GM18870 (cell line): Measurements from ENCODE around the gene CA10.

Experiments
- ATAC-seq: cut with Tn5 transposase; IDR thresholded peaks from one replicate; pipeline ENCODE4 v1.9.1; 2021; ENCODE audit warnings: moderate library complexity; ENCODE audit not compliant: unreplicated experiment

The CA10 gene

DNA sequence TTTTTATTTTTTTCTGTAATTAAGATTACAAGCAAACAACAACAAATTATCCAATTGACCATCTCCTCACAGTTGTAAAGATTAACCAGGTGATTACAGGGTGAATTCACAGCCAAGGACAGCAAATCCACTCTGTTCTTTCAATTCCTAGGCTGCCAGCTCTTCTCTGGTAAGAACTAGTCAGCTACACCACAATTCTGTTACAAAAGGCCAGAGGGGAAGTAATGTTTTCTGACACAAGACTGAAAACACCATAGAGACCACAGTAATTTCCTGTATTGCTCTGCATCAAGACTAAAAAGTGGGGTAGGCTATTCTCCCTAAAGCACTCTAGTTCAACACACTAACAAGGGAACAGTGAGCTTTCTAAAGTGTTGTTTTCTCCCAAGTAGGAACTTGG is 10.6 kb downstream of the CA10 start:
- peak; percentile 82 for ATAC-seq

DNA sequence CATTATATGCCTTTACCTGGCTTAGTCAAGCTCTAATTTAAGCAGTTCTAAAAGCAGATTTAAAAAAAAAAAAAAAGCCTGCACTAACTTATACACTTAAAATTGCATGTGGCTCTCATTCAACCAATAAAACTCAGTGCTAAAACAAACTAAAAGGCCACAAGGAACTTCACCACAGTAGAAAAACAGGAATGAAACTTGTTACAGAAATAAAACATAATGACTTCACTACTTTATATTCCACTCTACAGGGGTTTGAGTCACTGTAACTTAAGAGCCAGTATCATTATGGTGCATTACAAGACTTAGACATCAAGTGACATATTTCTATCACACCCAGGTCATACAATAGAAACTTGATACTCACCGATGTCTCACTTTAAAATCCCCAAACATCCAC is 11.1 kb downstream of the CA10 start:
- ATAC-seq, result peak; percentile 40

DNA sequence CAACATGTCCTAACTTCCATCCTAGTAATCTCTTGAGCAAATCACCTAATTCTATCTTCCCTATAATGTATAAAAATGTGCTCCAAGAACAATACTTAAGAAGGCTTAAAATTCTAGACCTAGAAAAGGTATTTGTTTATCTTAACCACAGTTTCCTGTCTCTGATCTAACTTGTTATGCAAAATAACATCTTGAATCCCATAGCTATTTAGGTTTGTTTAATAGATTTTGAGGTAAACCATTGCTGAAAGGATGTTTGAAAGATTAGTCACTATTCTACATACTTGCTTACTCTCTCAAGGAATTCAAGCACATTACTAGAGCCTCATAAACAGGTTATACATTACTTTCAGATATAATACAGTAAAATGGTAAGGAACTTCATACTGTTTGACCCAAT is 13.0 kb downstream of the CA10 start:
- no peak for ATAC-seq

DNA sequence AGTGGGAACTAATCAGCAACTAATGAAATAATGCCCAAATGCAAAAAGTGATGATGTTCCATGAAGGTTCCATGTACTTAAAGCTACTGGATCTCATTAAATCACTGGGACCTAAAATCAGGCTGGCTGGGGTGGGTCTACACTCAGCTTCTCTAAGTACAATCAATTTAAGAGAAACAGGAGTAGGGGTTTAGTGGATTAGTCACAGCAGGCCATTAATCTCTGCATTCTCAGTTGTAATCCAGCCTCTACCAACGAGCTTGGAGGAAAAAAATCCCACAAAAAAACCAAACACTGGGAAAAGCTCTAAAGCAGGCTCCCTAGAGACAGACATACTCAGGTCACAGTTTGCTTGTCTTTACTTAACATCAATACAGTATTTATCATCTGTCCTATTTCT is 15.0 kb downstream of the CA10 start:
- ATAC-seq, result no peak

DNA sequence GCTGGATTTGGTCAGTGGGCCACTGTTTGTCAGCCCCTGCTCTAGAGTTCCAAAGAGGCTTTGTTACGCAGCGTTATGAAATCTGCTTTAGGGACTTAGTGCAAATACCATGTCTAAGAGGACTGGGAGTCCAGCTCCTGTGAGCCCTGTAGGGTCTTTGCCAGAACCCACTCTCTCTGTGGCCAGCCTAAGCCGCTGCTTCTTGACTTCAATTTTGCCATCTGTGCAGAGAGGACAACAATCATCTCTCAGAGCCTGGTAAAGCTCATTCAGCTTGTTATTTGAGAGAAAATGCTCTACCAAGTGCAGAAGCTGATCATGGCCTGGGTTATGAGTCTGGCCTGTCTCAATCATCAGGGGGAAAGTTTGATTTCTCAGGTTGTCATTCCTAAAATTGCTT is 17.9 kb downstream of the CA10 start:
- no peak for ATAC-seq

DNA sequence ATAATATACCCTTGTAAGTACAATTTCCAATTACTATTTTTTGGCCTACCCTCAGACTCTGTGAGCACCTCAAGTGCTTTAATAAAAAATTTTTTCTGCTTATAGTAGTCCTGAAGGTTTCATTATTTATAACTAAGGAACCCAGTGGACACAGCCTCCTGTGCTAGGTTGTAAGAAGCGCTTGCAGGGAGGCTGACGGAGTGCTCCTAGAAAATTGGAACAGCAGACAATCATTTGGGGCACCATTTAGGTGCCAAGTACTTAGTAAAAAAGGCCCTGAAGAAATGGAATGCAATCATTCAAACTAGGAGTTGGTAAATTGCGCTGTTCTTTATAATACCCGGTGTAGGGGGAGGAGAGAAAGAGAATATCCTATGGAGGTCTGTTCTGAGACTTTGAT is 19.8 kb downstream of the CA10 start:
- ATAC-seq, result no peak

DNA sequence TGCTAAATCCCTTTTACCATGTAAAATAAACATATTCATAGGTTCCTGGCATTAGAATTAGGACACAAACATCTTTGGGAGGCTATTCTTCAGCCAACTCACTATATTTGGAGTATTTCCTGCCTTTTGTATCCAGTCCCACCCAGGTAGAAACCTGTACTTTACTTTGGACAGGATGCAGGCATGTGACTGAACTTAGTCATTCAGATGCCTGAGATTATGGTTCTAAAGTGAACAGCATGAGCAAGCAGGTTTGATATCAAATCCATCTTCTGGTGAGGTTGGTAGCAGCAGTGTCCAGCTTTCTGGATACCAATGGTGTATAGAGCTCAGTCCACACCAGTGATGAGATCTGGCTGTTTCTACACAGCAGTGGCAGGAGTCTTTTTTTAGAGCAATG is 20.2 kb downstream of the CA10 start:
- ATAC-seq, result no peak

DNA sequence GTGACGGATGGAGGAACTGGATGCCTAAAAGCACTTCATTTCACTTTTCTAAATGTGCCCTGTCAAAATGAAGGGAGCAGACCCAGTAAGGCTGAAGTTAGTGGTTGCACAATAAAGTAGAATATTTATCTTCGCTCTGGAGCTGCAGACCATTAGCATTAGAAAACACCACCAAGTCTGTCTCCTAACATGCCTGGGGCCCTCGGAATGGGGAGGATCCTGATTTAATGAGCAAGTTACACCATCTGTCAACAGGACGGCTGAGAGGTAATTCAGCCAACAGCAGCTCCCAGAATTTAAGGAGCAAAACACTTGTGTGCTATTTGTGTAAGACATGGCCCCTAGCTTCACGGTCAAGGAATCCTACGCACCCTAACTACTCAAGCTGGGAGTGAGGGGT is 22.3 kb downstream of the CA10 start:
- no peak for ATAC-seq

DNA sequence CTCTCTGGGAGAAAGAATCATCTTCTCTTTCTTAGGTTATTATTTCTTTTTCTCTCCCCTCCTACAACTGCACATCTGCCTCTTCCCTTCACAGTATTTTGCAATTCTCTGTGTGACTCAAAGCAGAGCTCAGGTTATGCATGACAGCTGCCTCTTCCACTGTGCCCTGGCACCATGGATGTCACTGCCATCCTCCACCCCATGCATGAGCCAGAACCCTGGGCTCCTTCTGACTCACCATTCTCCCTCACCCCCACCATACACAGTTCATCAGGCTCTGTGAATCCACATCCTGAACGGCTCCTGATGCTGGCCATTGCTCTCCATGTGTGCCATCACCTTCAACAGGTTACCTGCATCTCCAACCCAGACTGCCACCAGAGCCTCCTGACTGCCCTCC is 23.9 kb downstream of the CA10 start:
- ATAC-seq, result no peak

DNA sequence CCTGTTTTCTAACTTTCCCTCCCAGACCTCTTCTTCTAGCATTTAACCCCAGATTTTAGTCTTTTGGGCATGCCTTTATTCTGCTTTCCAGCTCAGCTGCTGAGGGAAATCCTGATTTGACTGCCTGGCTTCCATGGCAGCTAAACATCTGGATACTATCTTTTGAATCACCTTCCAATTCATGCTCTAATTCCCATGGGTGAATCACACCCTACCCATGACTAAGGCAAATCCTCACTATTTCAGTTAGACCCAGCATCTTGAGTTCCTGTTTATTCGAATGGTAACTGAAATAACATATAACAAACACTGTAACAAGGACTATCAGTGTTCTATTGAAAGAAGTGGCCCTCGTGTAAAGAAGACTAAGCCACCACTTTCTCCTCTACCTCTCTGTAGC is 29.8 kb downstream of the CA10 start:
- no peak for ATAC-seq

DNA sequence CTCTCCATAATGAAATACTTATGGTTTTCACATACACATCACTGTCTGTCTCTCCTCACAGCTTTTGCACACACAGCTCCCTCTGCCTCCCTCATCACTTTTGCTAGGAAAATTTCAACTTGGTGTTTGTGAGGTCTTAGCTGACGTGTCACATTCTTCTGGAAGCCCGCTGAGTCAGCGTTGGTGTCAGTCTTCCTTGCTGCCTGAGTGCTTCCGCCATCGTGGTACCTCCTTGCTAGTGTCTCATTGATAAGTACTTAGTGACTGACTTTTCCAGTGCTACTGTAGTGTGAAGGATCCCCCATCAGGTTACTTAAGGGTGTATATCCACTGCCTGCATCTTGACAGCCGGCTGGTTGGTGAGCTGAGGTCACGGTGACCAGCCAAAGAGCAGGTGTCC is 33.5 kb downstream of the CA10 start:
- no peak for ATAC-seq

DNA sequence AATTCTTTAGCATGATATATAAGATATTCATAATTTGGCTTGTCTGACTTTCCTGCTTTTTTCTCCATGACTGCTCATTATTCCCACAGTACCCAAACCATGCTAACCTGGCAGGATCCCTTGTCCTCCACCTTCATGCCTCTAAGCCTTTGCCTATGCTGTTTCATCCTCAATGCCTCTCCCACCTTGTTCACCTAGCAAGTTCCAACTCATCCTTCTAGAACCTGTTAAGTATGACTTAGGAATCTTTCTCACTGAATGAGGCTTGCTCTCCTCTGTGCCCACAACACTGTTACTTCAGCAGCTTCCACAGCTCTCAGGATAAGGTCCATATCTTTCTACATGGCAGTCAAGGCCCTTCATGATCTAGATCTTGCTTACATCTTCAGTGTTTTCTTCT is 34.0 kb downstream of the CA10 start:
- no peak for ATAC-seq

DNA sequence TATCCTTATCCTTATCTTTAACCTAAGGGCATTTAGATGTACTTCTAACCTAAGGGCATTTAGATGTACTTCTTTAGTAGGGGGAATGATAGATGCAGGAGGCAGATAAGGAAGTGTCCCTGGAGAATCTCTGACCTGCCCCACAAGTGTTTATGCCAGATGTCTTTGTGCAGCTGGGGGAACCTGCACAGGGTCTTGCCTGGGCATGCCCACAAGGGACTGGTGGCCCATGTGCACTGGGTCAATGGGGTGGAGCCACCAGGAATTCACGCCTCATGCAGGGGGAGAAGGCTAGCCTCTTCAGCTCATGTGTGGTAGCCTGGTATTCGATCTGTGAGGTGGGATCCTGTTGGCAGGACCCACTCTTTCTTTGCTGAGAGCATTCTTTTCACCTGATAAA is 38.0 kb downstream of the CA10 start:
- ATAC-seq, result no peak

DNA sequence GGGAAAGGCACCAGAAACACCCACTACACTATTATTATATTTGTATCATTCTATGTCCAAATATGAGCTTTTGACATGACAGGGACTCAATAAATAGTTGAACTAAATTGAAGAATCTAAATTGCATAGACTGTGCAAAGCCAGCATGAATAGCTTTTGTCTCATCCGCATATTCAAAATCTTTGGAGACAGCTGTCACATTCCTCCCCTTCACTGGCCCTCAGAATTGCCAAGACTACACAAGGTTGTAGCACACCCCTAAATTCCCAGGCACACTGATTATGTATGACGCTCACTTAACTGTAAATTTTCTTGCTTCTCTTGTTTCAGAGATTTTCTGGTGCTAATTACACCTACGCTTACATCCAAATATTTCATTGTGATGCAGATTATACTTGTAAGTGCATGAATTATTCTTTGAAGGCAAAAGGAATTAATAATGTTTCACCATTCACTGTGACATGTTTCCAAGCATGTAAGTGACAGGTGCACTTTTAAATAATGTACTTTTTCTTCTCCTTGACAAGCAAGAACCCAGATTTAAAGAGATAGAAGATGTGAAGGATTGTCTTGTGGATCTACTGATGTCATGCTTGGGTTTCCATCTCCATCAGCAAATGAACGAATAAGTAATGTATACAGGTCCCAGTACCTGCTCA is 47.5 kb downstream of the CA10 start:
- ATAC-seq, result no peak

DNA sequence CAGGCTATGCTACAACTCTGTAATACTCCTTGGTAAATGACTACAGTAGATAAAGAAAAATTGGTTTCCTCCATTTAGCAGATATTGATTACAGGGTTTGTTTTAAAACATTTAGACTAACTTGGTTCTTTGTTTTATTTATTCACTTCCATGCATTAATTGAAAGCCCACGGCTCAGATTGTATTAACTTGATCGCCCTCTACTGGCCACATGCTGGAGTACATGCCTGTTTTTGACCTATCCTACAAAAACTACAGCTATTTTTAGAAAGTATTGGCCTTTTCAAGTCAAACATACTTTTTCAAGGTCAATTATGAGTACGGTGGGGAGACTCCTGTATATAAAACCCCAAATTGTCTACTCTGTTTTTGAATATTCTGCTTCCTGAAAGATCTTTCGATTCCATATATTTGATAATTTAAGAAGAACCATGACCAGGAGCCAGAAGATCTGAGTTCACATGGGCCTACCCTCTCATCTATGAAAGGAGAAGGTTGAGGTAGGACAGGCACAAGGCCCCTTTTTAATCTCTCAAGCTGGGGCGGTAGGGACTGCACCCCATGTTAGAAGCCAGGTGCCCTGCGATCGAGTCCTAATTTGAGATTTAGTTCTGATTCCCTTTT is 51.8 kb downstream of the CA10 start:
- no peak for ATAC-seq

DNA sequence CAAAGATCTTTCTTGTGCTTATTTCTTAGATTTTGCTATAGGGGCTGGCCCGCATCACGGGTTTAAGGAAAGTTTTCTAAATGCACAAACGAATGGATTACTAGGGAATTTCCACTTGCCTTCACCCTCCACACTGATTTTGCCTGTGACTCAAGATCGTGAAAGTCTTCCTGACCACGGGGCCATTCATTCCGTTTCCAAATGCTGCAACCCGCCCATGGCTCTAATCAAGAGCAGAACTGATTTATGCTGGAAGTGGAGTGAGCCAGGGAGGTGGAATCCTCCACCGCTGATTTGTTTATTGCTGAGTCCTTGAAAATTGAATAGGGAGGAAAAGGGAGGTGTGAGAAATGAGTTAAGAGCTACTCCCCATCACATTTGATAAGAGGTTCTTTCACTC is 52.4 kb downstream of the CA10 start:
- ATAC-seq, result no peak

DNA sequence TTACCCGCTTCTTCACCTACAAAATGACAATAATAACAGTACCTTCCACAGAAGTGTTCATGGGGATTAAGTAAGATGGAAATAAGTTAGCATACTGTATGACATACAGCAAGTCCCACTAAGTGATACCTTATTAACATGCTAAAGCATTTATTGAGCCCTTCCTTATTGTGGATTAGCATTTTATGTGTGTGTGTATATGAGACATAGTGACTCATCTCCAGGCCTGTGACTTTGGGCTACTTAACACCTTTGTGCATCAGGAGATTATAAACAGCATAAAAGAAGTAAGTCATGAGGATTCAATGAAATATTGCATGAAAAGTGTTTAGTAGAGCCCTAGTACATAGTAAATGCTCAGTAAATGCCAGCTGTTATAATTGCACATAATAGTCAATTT is 52.9 kb downstream of the CA10 start:
- ATAC-seq, result no peak

DNA sequence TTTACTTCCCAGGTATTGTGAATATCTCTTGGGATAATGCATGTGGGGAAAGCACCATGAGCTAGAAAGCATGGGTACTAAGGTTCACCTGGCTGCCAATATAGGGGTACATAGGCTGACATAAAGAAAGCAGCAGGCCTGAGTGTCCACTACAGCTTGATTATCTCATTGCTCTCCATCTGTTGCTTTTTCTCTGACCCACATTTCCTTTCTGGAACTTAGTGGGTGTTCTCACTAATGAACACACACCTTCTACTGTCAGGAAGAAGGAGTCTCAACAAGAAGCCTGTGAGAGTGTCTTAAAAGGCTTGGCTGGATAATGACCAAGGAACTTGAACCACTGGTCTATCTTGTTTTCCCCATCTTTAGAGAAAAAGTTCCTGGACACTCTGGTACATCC is 62.5 kb downstream of the CA10 start:
- ATAC-seq, result no peak

DNA sequence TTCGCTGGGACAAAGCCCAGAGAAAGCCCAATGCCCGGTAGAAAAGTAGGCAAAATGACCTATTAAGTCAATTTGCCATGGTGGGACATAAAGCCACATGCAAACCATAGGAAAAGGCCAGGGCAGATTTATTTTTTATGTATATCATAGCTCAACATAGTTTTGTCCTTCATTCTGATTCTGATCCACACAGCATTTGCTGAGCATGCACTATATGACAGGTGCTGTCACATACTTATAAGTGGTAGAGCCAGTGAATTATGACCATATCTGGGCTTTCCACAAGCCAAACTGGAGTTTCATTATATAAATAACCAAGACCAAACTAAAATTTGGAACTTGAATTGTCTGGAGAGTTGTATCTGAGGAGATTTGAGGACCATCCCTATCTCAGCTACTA is 74.3 kb downstream of the CA10 start:
- ATAC-seq, result no peak

DNA sequence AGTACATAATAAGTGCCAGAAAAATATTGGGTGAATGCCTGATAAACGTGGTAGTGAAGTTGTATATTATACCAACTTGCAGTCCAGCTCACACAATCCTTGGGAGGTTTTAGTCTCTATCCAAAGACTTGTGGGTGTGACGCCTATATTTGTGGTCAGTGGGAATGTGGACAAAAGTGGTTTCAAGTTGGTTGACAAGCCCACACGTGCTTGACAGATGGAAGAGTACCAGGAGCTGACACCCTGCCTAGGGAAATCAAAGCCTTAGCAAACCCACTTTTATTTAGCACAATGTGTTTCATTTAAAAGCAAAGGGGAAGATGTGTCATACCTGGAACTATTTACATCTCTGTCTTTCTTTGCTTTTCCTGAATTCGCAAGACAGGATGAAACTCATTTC is 79.0 kb downstream of the CA10 start:
- no peak for ATAC-seq

DNA sequence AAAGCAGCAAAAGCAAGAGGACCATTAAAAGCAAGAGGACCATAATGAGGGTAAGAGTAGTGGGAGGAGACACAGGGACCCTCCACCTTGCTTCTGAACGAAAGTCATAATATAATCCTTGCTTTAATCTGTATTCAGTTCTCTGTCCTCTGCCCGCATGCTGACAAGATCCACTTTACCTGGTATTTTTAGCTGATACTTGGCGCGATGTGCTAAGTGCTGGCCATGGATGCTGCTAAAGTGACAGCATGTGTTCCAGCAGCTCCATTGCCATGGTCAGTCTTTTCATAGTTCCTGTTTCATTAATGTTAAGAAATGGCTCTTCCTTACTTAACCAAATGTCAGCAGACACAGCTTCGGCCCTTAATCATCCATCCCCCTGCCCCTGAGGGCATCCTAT is 86.8 kb downstream of the CA10 start:
- ATAC-seq, result no peak

DNA sequence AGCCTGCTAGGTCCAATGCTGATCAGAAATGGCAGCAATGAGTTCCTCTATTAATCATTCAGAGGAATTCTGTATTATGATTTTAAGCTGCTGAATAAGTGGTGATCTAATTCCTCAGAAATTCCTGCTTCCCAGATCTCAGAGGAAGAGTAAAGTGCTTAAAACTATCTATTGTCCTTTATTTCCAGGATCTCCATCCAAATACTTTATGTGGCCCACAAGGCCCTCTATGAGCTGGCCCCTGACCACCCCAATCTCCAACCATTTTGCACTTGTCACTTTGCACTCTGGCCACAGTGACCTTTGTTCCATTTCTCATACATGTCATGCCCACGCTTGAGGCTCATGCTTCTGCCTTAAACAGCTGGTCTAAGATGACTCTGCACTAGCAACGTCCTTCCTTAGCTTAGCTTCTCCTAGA is 93.7 kb downstream of the CA10 start:
- no peak for ATAC-seq

DNA sequence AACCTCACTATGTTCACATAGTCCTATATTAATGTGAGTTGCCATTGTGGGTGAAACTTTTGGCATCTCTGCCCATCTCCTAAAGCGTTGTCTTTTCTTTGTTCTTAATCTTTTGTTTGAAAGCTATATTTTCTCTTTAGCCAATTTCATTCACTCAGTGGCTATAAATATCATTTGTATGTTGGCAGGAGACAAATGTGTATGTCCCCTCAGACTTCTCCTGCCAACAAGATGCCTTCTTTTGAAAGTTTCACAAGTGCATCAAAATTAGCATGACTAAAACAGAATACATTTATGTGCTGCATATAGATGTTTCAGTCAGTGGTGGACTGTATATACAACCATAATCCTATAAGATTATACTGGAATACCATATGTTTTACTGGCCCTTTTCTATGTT is 109.0 kb downstream of the CA10 start:
- ATAC-seq, result no peak
